Stimulated activated effector memory CD8-positive, alpha-beta T cell treated with anti-CD3 and anti-CD28 coated beads, Interleukin-12 subunit alpha, Interleukin-12 subunit beta, amount 100 ng/mL, for 72 hours (primary cell): Measurements from ENCODE around the gene DLL3.

ENCODE experiments used
- ATAC-seq: fragments of 150-1000 bp; cut with Tn5 transposase; 2 replicates; pipeline ENCODE4 v1.10.0; 2021
- DNase-seq, 2 donors: peaks; one replicate each; pipeline ENCODE4 v3.0.0; 2021 to 2022; ENCODE audit warnings: low spot score in 2 of 2
- H3K27ac Mint-ChIP-seq: one replicate; pipeline ENCODE4 v1.8.0; 2022; ENCODE audit warnings: mild to moderate bottlenecking, mixed read lengths
- H3K36me3 Mint-ChIP-seq: one replicate; pipeline ENCODE4 v1.8.0; 2022; ENCODE audit warnings: mild to moderate bottlenecking, mixed read lengths
- H3K4me1 Mint-ChIP-seq: one replicate; pipeline ENCODE4 v1.8.0; 2022; ENCODE audit warnings: mixed read lengths
- H3K4me3 Mint-ChIP-seq: one replicate; pipeline ENCODE4 v1.8.0; 2022; ENCODE audit warnings: mild to moderate bottlenecking, mixed read lengths
- H3K9me3 Mint-ChIP-seq: one replicate; pipeline ENCODE4 v1.8.0; 2022; ENCODE audit warnings: mixed read lengths

DLL3 gene

GRCh38 chr19:39500543-39500942 lies 1.8 kb downstream of the DLL3 start:
- H3K4me3 Mint-ChIP-seq: no peak overlapping the region
- ATAC-seq (no peak), DNase-seq (no peak)
- H3K36me3 Mint-ChIP-seq: peaks cover 7% of the 10 kb centered on the region
- H3K4me1 Mint-ChIP-seq: peaks cover 40% of the 10 kb centered on the region
- H3K9me3 Mint-ChIP-seq: no peaks in the 10 kb centered on the region
- no peak overlapping the region for H3K27ac Mint-ChIP-seq

- H3K9me3 Mint-ChIP-seq: no peaks in the 10 kb centered on the region
- ATAC-seq (no peak), DNase-seq (no peak)
- peaks cover 46% of the 10 kb centered on the region for H3K4me1 Mint-ChIP-seq
- no peak overlapping the region for H3K27ac Mint-ChIP-seq
- peaks cover 7% of the 10 kb centered on the region for H3K36me3 Mint-ChIP-seq
- H3K4me3 Mint-ChIP-seq: no peak overlapping the region
These were observed 2.6 kb downstream of the DLL3 start for GRCh38 chr19:39501340-39501739.

DNA sequence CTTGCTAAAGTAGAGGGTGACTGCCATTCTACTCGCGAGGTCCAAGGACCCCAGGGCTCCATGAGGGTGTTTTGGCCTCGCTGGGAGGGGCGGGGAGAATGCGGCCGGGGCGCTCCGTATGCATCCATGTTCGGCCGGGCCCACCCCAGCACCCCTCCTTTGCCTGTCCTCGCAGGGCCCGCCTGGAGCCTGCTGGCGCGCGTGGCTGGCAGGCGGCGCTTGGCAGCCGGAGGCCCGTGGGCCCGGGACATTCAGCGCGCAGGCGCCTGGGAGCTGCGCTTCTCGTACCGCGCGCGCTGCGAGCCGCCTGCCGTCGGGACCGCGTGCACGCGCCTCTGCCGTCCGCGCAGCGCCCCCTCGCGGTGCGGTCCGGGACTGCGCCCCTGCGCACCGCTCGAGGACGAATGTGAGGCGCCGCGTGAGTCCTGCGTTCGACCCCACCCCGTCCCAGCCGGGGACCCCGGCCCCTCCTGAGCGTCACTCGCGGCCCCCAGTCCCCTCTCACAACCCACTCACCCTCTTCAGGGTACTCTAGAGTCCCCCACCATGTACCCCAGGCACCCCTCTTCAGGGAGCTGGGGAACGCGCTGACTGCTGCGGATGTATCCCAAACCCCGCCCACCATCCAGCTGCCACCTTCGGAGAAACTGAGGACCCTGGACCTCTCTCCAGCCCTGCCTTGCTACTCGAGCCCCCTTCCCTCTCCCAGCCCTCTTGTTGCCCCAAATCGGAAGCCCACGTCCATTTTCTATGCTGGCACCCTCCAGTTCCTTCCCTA lies 4.1 kb downstream of the DLL3 start:
- DNase-seq (peak; percentile 87), ATAC-seq (peak; percentile 68)
- H3K27ac Mint-ChIP-seq: no peak overlapping the region
- H3K4me1 Mint-ChIP-seq: peaks cover 55% of the 10 kb centered on the region
- H3K36me3 Mint-ChIP-seq: peaks cover 7% of the 10 kb centered on the region
- H3K9me3 Mint-ChIP-seq: no peaks in the 10 kb centered on the region
- H3K4me3 Mint-ChIP-seq: peak overlapping the region; percentile 24

DNA sequence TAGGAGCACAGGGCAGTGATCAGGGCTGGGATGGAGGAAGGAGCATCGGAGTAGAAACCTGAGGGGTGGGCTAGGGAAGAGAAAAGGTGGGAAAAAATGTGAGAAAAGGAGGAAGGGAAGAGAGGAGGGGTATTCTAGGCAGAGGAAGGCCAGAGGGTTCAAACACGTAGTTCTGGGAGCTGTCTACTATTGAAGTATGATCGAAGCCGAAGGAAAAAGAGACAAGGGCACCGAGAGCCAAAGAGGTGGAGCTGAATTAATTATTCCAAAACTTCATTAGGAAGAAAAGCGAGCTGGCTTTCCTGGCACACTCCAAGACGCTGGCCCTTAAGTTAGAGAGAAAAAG lies 7.8 kb downstream of the DLL3 start:
- DNase-seq (no peak), ATAC-seq (no peak)
- H3K36me3 Mint-ChIP-seq: peaks cover 7% of the 10 kb centered on the region
- H3K4me1 Mint-ChIP-seq: peaks cover 39% of the 10 kb centered on the region
- H3K9me3 Mint-ChIP-seq: no peaks in the 10 kb centered on the region
- peak overlapping the region; percentile 73 for H3K4me3 Mint-ChIP-seq
- no peak overlapping the region for H3K27ac Mint-ChIP-seq

GRCh38 chr19:39506944-39507714 lies 8.4 kb downstream of the DLL3 start:
- H3K4me3 Mint-ChIP-seq: peak overlapping the region; percentile 73
- ATAC-seq (peak; percentile 79), DNase-seq (peak; percentile 40 to 76)
- no peak overlapping the region for H3K27ac Mint-ChIP-seq
- H3K4me1 Mint-ChIP-seq: peaks cover 39% of the 10 kb centered on the region
- no peaks in the 10 kb centered on the region for H3K9me3 Mint-ChIP-seq
- peaks cover 7% of the 10 kb centered on the region for H3K36me3 Mint-ChIP-seq

GRCh38 chr19:39507715-39508364 lies 9.1 kb downstream of the DLL3 start:
- ATAC-seq: no peak
- peak overlapping the region; percentile 73 for H3K4me3 Mint-ChIP-seq
- H3K4me1 Mint-ChIP-seq: peaks cover 39% of the 10 kb centered on the region

GRCh38 chr19:39508629-39509028 lies 9.9 kb downstream of the DLL3 start:
- Mint-ChIP-seq H3K4me3 (no peak overlapping the region), H3K27ac (no peak overlapping the region), H3K36me3 (peaks cover under 1% of the 10 kb centered on the region), H3K9me3 (no peaks in the 10 kb centered on the region), H3K4me1 (peaks cover 32% of the 10 kb centered on the region)
- DNase-seq: no peak
- ATAC-seq: no peak

More at GRCh38 chr19:39507715-39508364, 9.1 kb downstream of the DLL3 start:
- H3K36me3 Mint-ChIP-seq: peaks cover 7% of the 10 kb centered on the region
- no peak overlapping the region for H3K27ac Mint-ChIP-seq
- DNase-seq: no peak
- no peaks in the 10 kb centered on the region for H3K9me3 Mint-ChIP-seq

DNA sequence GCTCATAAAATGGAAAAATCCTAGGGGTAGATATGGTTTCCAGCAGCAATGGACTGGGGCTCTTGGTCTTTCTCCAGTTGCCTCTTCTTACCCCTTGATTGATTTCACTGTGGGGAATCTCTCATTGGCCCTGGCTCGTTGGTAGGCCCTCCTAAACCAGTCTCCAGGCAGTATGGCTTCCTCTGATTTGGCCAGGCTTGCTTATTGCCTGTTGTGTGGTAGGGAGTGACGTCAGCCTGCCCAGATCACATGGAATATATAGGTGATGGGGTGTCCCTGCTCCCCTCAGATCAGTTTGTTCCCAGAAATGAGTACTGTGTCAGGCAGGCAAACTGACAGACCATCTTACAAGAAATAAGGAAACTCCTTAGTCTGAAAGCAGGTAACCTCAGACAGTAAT lies 10.5 kb downstream of the DLL3 start:
- H3K4me3 Mint-ChIP-seq: no peak overlapping the region
- H3K36me3 Mint-ChIP-seq: no peaks in the 10 kb centered on the region
- H3K27ac Mint-ChIP-seq: no peak overlapping the region
- H3K4me1 Mint-ChIP-seq: peaks cover 26% of the 10 kb centered on the region
- no peak for DNase-seq
- no peaks in the 10 kb centered on the region for H3K9me3 Mint-ChIP-seq
- ATAC-seq: no peak

DNA sequence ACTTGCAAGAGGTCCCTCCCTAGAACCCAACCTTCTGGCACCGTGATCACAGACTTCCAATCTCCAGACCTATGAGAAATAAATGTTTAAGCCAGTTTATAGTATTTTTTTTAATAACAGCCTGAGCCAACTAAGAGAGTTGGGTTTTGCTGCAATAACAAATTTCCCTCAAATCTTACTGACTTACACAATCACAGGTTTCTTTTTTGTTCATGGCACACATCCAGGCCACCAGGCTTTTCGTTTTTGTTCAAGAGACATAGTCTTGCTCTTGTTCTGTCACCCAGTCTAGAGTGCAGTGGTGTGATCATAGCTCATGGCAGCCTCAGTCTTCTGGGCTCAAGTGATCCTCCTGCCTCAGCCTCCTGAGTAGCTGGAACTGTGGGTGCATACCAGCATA lies 14.2 kb downstream of the DLL3 start:
- H3K9me3 Mint-ChIP-seq: no peaks in the 10 kb centered on the region
- no peak for DNase-seq

DNA sequence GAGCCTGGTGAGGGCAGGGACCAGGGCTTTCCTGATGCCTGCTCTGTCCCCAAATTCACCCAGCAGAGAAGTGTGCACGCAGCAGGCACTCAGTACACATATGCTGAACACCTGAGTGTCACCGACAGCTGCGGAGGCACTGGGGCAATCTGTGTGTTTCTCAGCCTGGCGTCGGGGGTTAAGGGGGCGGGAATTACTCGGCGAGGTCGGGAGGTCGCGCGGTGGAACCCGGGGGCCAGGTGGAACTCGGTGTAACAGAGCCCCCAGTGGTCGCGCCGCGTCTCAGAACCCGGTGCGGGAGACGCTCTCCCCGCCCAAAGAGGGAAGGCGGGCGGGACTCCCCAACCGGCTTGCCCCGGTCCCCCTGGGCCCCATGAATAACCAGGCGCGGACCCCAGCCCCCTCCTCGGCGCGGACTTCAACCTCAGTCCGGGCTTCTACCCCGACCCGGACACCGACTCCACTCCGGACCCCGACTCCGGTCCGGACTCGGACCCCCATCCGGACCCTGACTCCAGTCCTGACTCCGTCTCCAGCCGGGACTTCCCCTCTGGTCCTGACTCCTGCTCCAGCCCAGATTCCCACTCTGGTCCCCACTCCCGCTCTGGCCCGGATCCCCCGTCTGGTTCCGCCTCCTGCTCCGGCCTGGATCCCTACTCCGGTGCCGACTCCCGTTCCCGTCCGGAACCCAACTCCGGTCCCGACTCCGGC lies 16.2 kb downstream of the DLL3 start, which contains the start of gene SELENOV:
Gene SELENOV (plus strand): TSS at position 300 of the 711 bp plus-strand sequence. CDS start 74 bp downstream, at position 374.
- H3K27ac Mint-ChIP-seq: peak within 1 kb of the TSS; percentile 62
- peak; percentile 52 for ATAC-seq
- no peaks in the 10 kb centered on the region for H3K9me3 Mint-ChIP-seq
- H3K4me1 Mint-ChIP-seq: peaks cover 19% of the 10 kb centered on the region
- no peak for DNase-seq
- peak within 1 kb of the TSS; percentile 63 for H3K4me3 Mint-ChIP-seq
- H3K36me3 Mint-ChIP-seq: no peaks in the 10 kb centered on the region

More for the DNA sequence above, 14.2 kb downstream of the DLL3 start:
- no peak overlapping the region for H3K27ac Mint-ChIP-seq
- H3K4me1 Mint-ChIP-seq: peaks cover 21% of the 10 kb centered on the region
- no peak overlapping the region for H3K4me3 Mint-ChIP-seq
- H3K36me3 Mint-ChIP-seq: no peaks in the 10 kb centered on the region
- ATAC-seq: no peak

GRCh38 chr19:39515551-39516191 lies 16.9 kb downstream of the DLL3 start:
- DNase-seq (no peak), ATAC-seq (peak; percentile 34)
- H3K4me3 Mint-ChIP-seq: peak overlapping the region; percentile 63
- no peaks in the 10 kb centered on the region for H3K36me3 Mint-ChIP-seq
- H3K4me1 Mint-ChIP-seq: peaks cover 19% of the 10 kb centered on the region
- H3K9me3 Mint-ChIP-seq: no peaks in the 10 kb centered on the region
- H3K27ac Mint-ChIP-seq: peak overlapping the region; percentile 62

- Mint-ChIP-seq H3K4me3 (peak overlapping the region; percentile 63), H3K9me3 (no peaks in the 10 kb centered on the region), H3K4me1 (peaks cover 19% of the 10 kb centered on the region), H3K27ac (peak overlapping the region; percentile 62), H3K36me3 (no peaks in the 10 kb centered on the region)
- ATAC-seq (peak; percentile 17), DNase-seq (no peak)
These were observed 17.5 kb downstream of the DLL3 start for GRCh38 chr19:39516270-39516669.

DNA sequence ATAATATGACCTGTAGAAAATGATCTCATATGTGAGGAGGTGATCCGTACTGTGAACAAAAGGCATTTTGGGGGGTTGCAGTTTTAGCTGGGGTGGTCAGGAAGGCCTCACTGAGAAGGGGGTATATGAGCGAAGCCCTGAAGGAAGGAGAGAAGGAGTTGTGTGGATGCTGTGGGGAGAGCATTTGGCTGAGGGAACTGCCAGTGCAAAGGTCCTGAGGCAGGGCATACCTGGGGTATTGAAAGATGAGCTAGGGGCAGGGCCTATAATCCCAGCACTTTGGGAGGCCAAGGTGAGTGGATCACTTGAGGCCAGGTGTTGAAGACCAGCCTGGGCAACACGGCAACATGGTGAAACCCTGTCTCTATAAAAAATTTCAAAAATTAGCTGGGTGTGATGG lies 18.7 kb downstream of the DLL3 start:
- H3K9me3 Mint-ChIP-seq: no peaks in the 10 kb centered on the region
- no peaks in the 10 kb centered on the region for H3K36me3 Mint-ChIP-seq
- no peak overlapping the region for H3K27ac Mint-ChIP-seq
- peaks cover 19% of the 10 kb centered on the region for H3K4me1 Mint-ChIP-seq
- DNase-seq: no peak
- H3K4me3 Mint-ChIP-seq: no peak overlapping the region
- no peak for ATAC-seq

- no peaks in the 10 kb centered on the region for H3K36me3 Mint-ChIP-seq
- no peak for DNase-seq
- H3K4me1 Mint-ChIP-seq: peaks cover 19% of the 10 kb centered on the region
- no peaks in the 10 kb centered on the region for H3K9me3 Mint-ChIP-seq
- H3K27ac Mint-ChIP-seq: no peak overlapping the region
- no peak for ATAC-seq
- no peak overlapping the region for H3K4me3 Mint-ChIP-seq
These were observed 19.7 kb downstream of the DLL3 start for GRCh38 chr19:39518458-39518857.
